ENCODE measurements around the gene RAD51B.

RAD51B gene

DNA sequence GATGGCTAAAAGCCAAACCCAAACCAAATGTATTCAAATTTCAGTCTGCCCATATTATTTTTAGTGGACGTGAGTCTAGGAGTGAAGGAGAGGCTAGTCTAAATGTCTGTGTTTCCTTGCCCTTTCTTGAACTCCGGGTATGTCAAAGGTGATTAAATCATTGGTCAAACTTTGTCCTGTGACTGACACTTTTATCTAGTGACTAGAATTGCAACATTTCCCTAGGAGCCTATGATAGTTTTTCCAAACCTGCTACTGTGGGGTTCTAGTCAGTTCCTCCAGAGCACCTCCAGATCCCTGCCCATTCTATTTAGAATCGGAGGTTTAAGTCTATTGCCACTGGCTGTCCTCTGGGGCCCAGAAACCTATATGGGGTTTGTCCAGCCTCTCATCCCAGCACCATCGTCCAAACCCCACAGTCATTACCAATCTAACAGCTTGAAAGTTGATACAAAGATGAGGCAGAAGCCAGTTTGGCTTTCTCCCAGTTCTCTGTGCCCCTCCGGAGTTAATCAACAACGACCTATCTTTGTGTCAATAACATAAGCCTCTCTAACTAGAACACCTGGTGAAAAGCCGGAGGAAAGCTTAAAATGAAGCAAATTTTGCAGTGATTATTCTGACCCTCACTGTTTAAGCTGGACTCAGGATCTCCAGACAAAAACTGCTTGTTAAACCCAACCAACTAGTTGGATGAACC, 666.6 kb downstream of the RAD51B start:
- TF ChIP-seq CTCF (IDR thresholded peaks at IDR 0.05; ENCODE audit: low read depth, low read length): no peak
- in situ Hi-C loops (cut with HindIII; ENCODE audit: low sequenced_read_pairs): no loop called here
- H3K4me3 ChIP-seq (ENCODE audit: low read depth, low read length): no peak overlapping the region
- DNase-seq (ENCODE audit: low read depth, low spot score): no peak

DNA sequence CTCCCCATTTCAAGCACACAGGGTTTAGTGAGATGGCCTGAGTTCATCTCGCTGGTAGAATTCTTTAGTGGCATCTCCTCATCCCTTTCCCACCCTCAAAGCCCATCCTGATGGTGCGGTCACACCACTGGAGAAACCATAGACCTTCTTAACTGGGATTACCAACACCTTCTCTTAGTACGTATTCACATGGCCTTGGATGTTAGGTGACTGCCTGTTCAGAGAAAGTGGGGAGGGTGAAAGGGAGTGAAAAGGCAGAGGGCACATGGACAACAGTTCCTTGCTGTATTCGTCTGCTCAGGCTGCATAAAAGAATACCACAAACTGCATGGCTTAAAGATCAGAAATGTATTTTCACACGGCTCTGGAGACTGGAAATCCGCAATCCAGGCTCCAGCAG, 667.2 kb downstream of the RAD51B start:
- in situ Hi-C loops (cut with HindIII; ENCODE audit: low sequenced_read_pairs): no loop called here
- H3K4me3 ChIP-seq (ENCODE audit: low read depth, low read length): no peak overlapping the region
- no peak for TF ChIP-seq CTCF (IDR thresholded peaks at IDR 0.05; ENCODE audit: low read depth, low read length)
- DNase-seq (ENCODE audit: low read depth, low spot score): no peak

DNA sequence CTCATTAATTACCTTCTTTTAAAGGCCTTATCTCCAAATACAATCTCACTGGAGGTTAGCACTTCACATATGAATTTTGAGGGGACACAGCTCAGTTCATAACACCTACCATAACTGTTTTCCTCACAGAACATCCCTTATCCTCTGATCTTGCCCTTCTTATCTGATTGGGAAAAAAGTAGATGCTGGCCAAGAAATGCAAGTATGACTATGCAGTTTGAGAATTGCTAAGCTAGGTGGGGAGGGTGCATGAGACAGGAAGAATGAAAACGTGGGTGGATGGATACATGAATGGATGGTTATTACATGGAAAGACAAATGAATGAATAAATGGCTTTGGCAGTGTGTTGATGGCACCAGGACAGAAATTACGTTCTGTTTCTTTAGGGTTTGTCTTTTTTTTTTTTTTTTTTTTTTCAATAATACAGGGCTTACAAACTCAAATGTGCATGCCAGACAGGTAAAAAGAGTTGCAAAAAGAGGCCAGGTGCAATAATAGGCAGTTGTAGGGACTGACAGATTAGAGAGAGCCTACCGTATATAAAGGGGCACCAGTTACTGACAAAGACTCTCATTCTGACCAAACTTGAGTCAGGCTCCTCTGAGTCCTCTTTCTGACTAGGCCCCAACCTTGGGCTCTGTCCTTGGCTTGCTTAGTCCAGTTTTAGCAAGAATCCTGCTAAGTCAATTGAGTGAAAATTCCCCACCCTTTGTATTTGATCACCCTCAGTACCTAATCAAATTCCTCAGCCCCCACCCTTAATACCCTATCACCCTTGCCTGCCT, 668.4 kb downstream of the RAD51B start:
- no peak overlapping the region for H3K4me3 ChIP-seq (ENCODE audit: low read depth, low read length)
- no peak for DNase-seq (ENCODE audit: low read depth, low spot score)
- in situ Hi-C loops (cut with HindIII; ENCODE audit: low sequenced_read_pairs): no loop called here
- no peak for TF ChIP-seq CTCF (IDR thresholded peaks at IDR 0.05; ENCODE audit: low read depth, low read length)

- no peak for TF ChIP-seq CTCF (IDR thresholded peaks at IDR 0.05; ENCODE audit: low read depth, low read length)
- DNase-seq (ENCODE audit: low read depth, low spot score): no peak
- no peak overlapping the region for H3K4me3 ChIP-seq (ENCODE audit: low read depth, low read length)
- in situ Hi-C loops (cut with HindIII; ENCODE audit: low sequenced_read_pairs): no loop called here
These were observed 672.2 kb downstream of the RAD51B start for GRCh38 chr14:68491793-68492192.

DNA sequence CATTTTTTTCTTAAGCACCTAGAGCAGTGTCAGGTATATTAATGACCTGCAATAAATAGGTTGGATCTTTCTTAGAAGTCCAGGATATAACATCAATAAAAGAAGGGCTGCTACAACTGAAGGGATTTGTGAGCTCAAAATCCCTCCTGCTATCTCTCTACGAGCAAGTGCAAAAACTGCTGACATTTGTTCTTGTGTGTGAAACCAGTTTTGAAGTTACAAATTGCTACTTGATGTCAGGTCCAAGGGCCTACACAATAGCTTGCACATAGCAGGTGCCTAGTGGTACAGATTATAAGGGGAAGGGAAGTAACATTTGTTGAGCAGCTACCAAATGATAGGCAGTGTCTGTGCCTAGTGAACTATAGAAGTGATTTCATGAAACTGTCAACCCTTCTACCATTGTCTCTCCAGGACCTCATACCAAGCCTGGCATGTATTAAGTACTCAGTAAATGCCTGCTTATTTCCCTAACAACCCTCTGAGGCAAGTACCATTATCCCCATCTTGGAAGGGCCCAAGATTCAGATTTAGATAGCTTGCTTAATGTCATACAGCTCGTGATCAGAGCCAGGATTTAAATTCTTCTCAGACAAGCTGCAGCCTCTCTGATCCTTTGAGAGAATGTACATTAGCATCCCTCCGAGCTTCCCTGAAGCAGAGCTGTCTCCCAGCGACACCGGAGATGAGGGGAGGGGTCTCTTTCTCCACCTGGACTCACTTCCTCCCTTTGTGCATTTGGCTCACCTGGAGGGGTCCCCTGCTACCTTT, 673.0 kb downstream of the RAD51B start:
- TF ChIP-seq CTCF (IDR thresholded peaks at IDR 0.05; ENCODE audit: low read depth, low read length): no peak
- no peak for DNase-seq (ENCODE audit: low read depth, low spot score)
- in situ Hi-C loops (cut with HindIII; ENCODE audit: low sequenced_read_pairs): no loop called here
- no peak overlapping the region for H3K4me3 ChIP-seq (ENCODE audit: low read depth, low read length)

- in situ Hi-C loops (cut with HindIII; ENCODE audit: low sequenced_read_pairs): no loop called here
- H3K4me3 ChIP-seq (ENCODE audit: low read depth, low read length): no peak overlapping the region
- no peak for TF ChIP-seq CTCF (IDR thresholded peaks at IDR 0.05; ENCODE audit: low read depth, low read length)
- DNase-seq (ENCODE audit: low read depth, low spot score): no peak
These were observed 673.8 kb downstream of the RAD51B start for GRCh38 chr14:68493152-68493911.
